HL-60 (cell line): ENCODE data around the gene TIMP3.
"Not testable (repeated sequence)": the region's sequence is repeated elsewhere in the genome, so short reads cannot be mapped to it uniquely, and the experiment has no call there.

Experiments
- DNase-seq, 2 experiments: peaks; one replicate each; pipeline ENCODE4 v3.0.0-alpha.2; 2010 to 2020; ENCODE audit warnings: low read depth in 1 of 2, low spot score in 1 of 2
- H3K27ac ChIP-seq: fragments of 250-450 bp; sonication (Bioruptor Pico); replicated peaks from 2 replicates; pipeline ENCODE4 v1.5.1; 2020; ENCODE audit warnings: mild to moderate bottlenecking, moderate library complexity
- H3K27me3 ChIP-seq: fragments of 250-450 bp; sonication (Bioruptor Pico); 2 replicates; pipeline ENCODE4 v1.5.1; 2021; ENCODE audit warnings: mild to moderate bottlenecking, moderate library complexity; ENCODE audit not compliant: insufficient read depth, poor library complexity, severe bottlenecking
- H3K4me3 ChIP-seq: replicated peaks from 2 replicates; pipeline ENCODE4 v1.5.1; 2011; ENCODE audit warnings: mild to moderate bottlenecking, control low read depth, low read length; ENCODE audit not compliant: insufficient read depth
- GABPA ChIP-seq: IDR thresholded peaks from 2 replicates; pipeline ENCODE4 v1.6.1; 2012; ENCODE audit warnings: low read depth
- POLR2AphosphoS5 ChIP-seq: IDR thresholded peaks from 2 replicates; pipeline ENCODE4 v1.6.1; 2012; ENCODE audit warnings: low read depth
- SPI1 ChIP-seq: IDR thresholded peaks from 2 replicates; pipeline ENCODE4 v1.6.1; 2012; ENCODE audit warnings: low read depth, mild to moderate bottlenecking, borderline replicate concordance
- TF ChIP-seq, protein P1 (sequence below): IDR thresholded peaks from 2 replicates; pipeline ENCODE4 v1.6.1; 2012; ENCODE audit warnings: low read depth; ENCODE audit not compliant: insufficient replicate concordance
- TF ChIP-seq, protein P2 (sequence below): IDR thresholded peaks from one replicate; pipeline ENCODE4 v1.5.1; 2011; ENCODE audit warnings: low read length, control low read depth, inconsistent platforms; ENCODE audit not compliant: insufficient read depth

The TIMP3 gene

DNA sequence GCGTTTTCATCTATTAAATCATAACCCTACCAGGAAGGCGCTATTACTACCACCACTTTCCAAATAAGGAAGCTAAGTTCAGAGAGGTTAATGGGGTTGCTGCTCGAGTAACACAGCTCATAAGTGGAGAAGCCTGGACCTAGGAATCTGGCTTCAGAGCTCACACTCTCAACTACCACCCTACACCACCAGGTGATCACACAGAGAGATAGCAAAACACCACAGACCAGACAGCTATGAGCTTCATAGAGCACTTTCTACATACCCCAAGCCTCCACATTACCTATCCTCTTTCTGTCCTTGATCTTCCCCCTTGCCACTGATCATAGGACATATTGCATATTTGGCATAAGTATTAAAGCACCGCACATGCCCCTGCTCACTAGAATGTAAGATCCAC lies 65.4 kb downstream of the TIMP3 start:
- no peak overlapping the region for H3K27ac ChIP-seq
- no peaks in the 10 kb centered on the region for H3K27me3 ChIP-seq
- TF ChIP-seq, protein P1, sequence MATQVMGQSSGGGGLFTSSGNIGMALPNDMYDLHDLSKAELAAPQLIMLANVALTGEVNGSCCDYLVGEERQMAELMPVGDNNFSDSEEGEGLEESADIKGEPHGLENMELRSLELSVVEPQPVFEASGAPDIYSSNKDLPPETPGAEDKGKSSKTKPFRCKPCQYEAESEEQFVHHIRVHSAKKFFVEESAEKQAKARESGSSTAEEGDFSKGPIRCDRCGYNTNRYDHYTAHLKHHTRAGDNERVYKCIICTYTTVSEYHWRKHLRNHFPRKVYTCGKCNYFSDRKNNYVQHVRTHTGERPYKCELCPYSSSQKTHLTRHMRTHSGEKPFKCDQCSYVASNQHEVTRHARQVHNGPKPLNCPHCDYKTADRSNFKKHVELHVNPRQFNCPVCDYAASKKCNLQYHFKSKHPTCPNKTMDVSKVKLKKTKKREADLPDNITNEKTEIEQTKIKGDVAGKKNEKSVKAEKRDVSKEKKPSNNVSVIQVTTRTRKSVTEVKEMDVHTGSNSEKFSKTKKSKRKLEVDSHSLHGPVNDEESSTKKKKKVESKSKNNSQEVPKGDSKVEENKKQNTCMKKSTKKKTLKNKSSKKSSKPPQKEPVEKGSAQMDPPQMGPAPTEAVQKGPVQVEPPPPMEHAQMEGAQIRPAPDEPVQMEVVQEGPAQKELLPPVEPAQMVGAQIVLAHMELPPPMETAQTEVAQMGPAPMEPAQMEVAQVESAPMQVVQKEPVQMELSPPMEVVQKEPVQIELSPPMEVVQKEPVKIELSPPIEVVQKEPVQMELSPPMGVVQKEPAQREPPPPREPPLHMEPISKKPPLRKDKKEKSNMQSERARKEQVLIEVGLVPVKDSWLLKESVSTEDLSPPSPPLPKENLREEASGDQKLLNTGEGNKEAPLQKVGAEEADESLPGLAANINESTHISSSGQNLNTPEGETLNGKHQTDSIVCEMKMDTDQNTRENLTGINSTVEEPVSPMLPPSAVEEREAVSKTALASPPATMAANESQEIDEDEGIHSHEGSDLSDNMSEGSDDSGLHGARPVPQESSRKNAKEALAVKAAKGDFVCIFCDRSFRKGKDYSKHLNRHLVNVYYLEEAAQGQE, result no peak
- TF ChIP-seq, protein P2, sequence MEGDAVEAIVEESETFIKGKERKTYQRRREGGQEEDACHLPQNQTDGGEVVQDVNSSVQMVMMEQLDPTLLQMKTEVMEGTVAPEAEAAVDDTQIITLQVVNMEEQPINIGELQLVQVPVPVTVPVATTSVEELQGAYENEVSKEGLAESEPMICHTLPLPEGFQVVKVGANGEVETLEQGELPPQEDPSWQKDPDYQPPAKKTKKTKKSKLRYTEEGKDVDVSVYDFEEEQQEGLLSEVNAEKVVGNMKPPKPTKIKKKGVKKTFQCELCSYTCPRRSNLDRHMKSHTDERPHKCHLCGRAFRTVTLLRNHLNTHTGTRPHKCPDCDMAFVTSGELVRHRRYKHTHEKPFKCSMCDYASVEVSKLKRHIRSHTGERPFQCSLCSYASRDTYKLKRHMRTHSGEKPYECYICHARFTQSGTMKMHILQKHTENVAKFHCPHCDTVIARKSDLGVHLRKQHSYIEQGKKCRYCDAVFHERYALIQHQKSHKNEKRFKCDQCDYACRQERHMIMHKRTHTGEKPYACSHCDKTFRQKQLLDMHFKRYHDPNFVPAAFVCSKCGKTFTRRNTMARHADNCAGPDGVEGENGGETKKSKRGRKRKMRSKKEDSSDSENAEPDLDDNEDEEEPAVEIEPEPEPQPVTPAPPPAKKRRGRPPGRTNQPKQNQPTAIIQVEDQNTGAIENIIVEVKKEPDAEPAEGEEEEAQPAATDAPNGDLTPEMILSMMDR, result no peak
- TF ChIP-seq GABPA, result no peak
- no peak for TF ChIP-seq SPI1
- TF ChIP-seq POLR2AphosphoS5, result no peak
- DNase-seq, result no peak
- H3K4me3 ChIP-seq, result no peak overlapping the region

DNA sequence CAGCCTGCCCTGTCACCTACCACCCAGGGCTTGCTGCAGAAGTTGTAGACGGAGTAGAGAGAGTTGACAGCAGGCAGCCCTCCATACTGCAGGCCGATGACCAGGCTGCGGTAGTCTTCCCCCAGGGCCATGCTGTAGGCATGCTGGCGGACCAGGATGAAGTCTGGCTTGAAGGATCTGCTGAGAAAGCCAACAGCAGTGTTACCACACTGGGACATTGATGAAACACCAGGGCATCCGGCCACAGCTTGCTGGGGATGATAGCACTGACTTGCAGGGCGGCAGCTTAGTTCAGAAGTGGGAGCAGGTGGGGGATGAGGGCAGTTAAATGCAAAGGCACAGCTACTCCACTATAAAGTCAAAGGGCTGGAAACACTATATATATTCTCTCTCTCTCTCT lies 67.4 kb downstream of the TIMP3 start:
- H3K27me3 ChIP-seq, result no peaks in the 10 kb centered on the region
- TF ChIP-seq, protein P2, result no peak
- TF ChIP-seq GABPA (no peak), SPI1 (no peak), POLR2AphosphoS5 (no peak)
- TF ChIP-seq, protein P1, result no peak
- no peak overlapping the region for H3K27ac ChIP-seq
- H3K4me3 ChIP-seq, result no peak overlapping the region
- DNase-seq, result no peak

DNA sequence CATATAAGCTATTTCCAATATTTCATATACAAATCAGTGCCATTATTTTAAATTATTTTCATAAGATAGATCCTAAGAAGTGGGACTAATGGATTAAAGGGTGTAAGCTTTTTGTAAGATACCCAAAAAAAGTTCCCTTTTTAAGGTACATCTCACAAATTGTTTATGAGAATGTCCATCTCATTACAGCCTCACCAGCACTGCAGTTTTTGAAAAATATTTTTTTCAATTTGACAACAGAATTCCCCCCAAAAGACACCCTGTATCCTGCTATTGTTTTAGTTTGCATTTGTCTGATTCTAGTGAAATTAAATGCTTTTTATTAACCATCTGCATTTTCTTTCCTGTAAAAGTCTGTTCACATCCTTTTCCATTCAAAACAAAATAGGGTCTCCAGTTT lies 69.0 kb downstream of the TIMP3 start:
- TF ChIP-seq, protein P2, result no peak
- no peak for TF ChIP-seq SPI1
- Histone ChIP-seq H3K4me3 (no peak overlapping the region), H3K27ac (no peak overlapping the region), H3K27me3 (no peaks in the 10 kb centered on the region)
- DNase-seq, result no peak

DNA sequence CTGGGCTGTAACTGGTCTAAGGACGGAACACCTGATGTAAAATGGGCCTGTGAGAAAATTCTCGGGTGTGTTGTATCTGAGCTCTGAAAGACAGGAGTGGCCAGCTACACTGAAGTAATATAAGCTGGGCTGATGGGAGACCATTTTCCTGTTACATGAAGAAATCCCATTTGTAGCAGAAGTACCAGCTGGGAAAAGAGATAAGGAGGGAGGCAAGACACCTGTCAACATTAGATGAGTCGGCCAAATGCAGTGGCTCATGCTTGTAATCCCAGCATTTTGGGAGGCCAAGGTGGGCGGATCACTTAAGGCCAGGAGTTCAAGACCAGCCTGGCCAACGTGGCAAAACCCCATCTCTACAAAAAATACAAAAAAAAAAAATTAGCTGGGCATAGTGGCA lies 72.1 kb downstream of the TIMP3 start:
- not testable (repeated sequence) for H3K27me3 ChIP-seq, H3K27ac ChIP-seq, DNase-seq, H3K4me3 ChIP-seq
